ENCODE measurements around the gene NAV2. TPM values are rescaled to one million over a fixed set of nuclear protein-coding genes. Genes with fewer than 3 reads are reported as not detected.
A peak's percentile ranks its signal among the peaks of the same experiment; 100 is the strongest.

NAV2 gene
- total RNA-seq, 2 donors from 2014 or later = 21.3 to 45.3 TPM

GRCh38 chr11:19744130-19744529 lies 31.5 kb downstream of the NAV2 start:
- TF ChIP-seq CTCF (IDR thresholded peaks at IDR 0.05) = no peak
- Histone ChIP-seq H3K9ac (ENCODE audit: low read depth in 2 of 2, low read length in 2 of 2) (no peak overlapping the region), H3K4me1 (no peaks in the 10 kb centered on the region), H3K36me3 (no peaks in the 10 kb centered on the region), H3K27ac (no peak overlapping the region), H3K27me3 (no peaks in the 10 kb centered on the region), H3K9me3 (no peaks in the 10 kb centered on the region), H3K4me3 (no peak overlapping the region)
- intact Hi-C loops (cut with DNase I) = loop anchor here (2.0 kb wide), 1 partner anchor 183 kb away; no protein-coding TSS in a partner anchor
- DNase-seq = no peak

GRCh38 chr11:19746086-19746485 lies 33.4 kb downstream of the NAV2 start:
- no peak for DNase-seq
- no peak overlapping the region for H3K27ac ChIP-seq
- intact Hi-C loops (cut with DNase I) = no loop called here
- H3K36me3 ChIP-seq = no peaks in the 10 kb centered on the region
- H3K27me3 ChIP-seq = no peaks in the 10 kb centered on the region
- no peaks in the 10 kb centered on the region for H3K9me3 ChIP-seq
- H3K4me1 ChIP-seq = no peaks in the 10 kb centered on the region
- TF ChIP-seq CTCF (IDR thresholded peaks at IDR 0.05) = no peak
- no peak overlapping the region for H3K9ac ChIP-seq (ENCODE audit: low read depth in 2 of 2, low read length in 2 of 2)
- H3K4me3 ChIP-seq = no peak overlapping the region

GRCh38 chr11:19747634-19748033 lies 35.0 kb downstream of the NAV2 start:
- H3K4me1 ChIP-seq = no peaks in the 10 kb centered on the region
- intact Hi-C loops (cut with DNase I) = no loop called here
- TF ChIP-seq CTCF (IDR thresholded peaks at IDR 0.05) = no peak

GRCh38 chr11:19751055-19751454 lies 38.4 kb downstream of the NAV2 start:
- no peak for DNase-seq
- no peaks in the 10 kb centered on the region for H3K4me1 ChIP-seq
- no peaks in the 10 kb centered on the region for H3K9me3 ChIP-seq
- no peak overlapping the region for H3K9ac ChIP-seq (ENCODE audit: low read depth in 2 of 2, low read length in 2 of 2)
- H3K4me3 ChIP-seq = no peak overlapping the region
- intact Hi-C loops (cut with DNase I) = no loop called here
- H3K36me3 ChIP-seq = no peaks in the 10 kb centered on the region
- no peak for TF ChIP-seq CTCF (IDR thresholded peaks at IDR 0.05)
- H3K27me3 ChIP-seq = no peaks in the 10 kb centered on the region
- no peak overlapping the region for H3K27ac ChIP-seq

More at GRCh38 chr11:19747634-19748033, 35.0 kb downstream of the NAV2 start:
- no peaks in the 10 kb centered on the region for H3K36me3 ChIP-seq
- no peak overlapping the region for H3K9ac ChIP-seq (ENCODE audit: low read depth in 2 of 2, low read length in 2 of 2)
- H3K9me3 ChIP-seq = no peaks in the 10 kb centered on the region
- no peaks in the 10 kb centered on the region for H3K27me3 ChIP-seq
- no peak overlapping the region for H3K4me3 ChIP-seq
- DNase-seq = no peak
- H3K27ac ChIP-seq = no peak overlapping the region

GRCh38 chr11:19753451-19754106 lies 40.9 kb downstream of the NAV2 start:
- peak; percentile 36 for DNase-seq
- Histone ChIP-seq H3K27ac (no peak overlapping the region), H3K4me3 (no peak overlapping the region), H3K27me3 (no peaks in the 10 kb centered on the region), H3K36me3 (no peaks in the 10 kb centered on the region), H3K4me1 (no peaks in the 10 kb centered on the region), H3K9ac (ENCODE audit: low read depth in 2 of 2, low read length in 2 of 2) (no peak overlapping the region), H3K9me3 (no peaks in the 10 kb centered on the region)
- no peak for TF ChIP-seq CTCF (IDR thresholded peaks at IDR 0.05)
- intact Hi-C loops (cut with DNase I) = no loop called here

All from colonic mucosa (tissue), 4 donors.